GM19397 (cell line): ENCODE data around the gene FBRSL1.
"Not testable (repeated sequence)": the region's sequence is repeated elsewhere in the genome, so short reads cannot be mapped to it uniquely, and the experiment has no call there.

Experiments used
- ATAC-seq: cut with Tn5 transposase; IDR thresholded peaks from one replicate; pipeline ENCODE4 v1.9.1; 2021; ENCODE audit warnings: mild to moderate bottlenecking, moderate library complexity; ENCODE audit not compliant: unreplicated experiment

Gene FBRSL1

GRCh38 chr12:132453361-132454192 is 36.4 kb upstream of the FBRSL1 start:
- ATAC-seq = no peak

- no peak for ATAC-seq
Observed at GRCh38 chr12:132454193-132454932, 35.6 kb upstream of the FBRSL1 start.

GRCh38 chr12:132454933-132455418 is 35.0 kb upstream of the FBRSL1 start:
- ATAC-seq = no peak

- no peak for ATAC-seq
Observed at GRCh38 chr12:132455565-132455964, 34.4 kb upstream of the FBRSL1 start.

GRCh38 chr12:132456186-132456943 is 33.6 kb upstream of the FBRSL1 start:
- ATAC-seq = no peak

GRCh38 chr12:132456944-132457495 is 32.9 kb upstream of the FBRSL1 start:
- ATAC-seq = no peak

GRCh38 chr12:132458441-132458840 is 31.5 kb upstream of the FBRSL1 start:
- no peak for ATAC-seq

- no peak for ATAC-seq
Observed at GRCh38 chr12:132458846-132459641, 30.9 kb upstream of the FBRSL1 start.

- ATAC-seq = no peak
Observed at GRCh38 chr12:132460571-132460970, 29.4 kb upstream of the FBRSL1 start.

- ATAC-seq = no peak
Observed at GRCh38 chr12:132461526-132461925, 28.4 kb upstream of the FBRSL1 start.

- ATAC-seq = no peak
Observed at GRCh38 chr12:132462788-132463187, 27.2 kb upstream of the FBRSL1 start.

GRCh38 chr12:132463284-132463924 is 26.5 kb upstream of the FBRSL1 start:
- not testable (repeated sequence) for ATAC-seq

- not testable (repeated sequence) for ATAC-seq
Observed at GRCh38 chr12:132464304-132464703, 25.6 kb upstream of the FBRSL1 start.

GRCh38 chr12:132464820-132465219 is 25.1 kb upstream of the FBRSL1 start:
- ATAC-seq = no peak

GRCh38 chr12:132465269-132466190 is 24.4 kb upstream of the FBRSL1 start:
- ATAC-seq = no peak

- ATAC-seq = no peak
Observed at GRCh38 chr12:132466241-132467201, 23.4 kb upstream of the FBRSL1 start.

GRCh38 chr12:132467511-132467910 is 22.4 kb upstream of the FBRSL1 start:
- no peak for ATAC-seq
